Tibial artery (tissue), 4 donors: Measurements from ENCODE around the gene RNF207.

Experiments used
- DNase-seq, 2 donors: peaks; one replicate each; pipeline ENCODE4 v3.0.0-alpha.2; 2019
- H3K27ac ChIP-seq, 2 donors: fragments of 200-600 bp; sonication (generic) in 1 of 2; 1 replicate in 1 of 2; 2 replicates in 1 of 2; pipeline ENCODE4 v1.5.1; 2018 to 2019; ENCODE audit warnings: mild to moderate bottlenecking in 1 of 2
- H3K27me3 ChIP-seq, 2 donors: fragments of 200-600 bp; sonication (generic) in 1 of 2; one replicate each; pipeline versions ENCODE4 v1.5.1 to v1.6.0; 2016 to 2019
- H3K36me3 ChIP-seq, 3 donors: fragments of 200-600 bp; sonication (generic) in 2 of 3; one replicate each; pipeline ENCODE4 v1.5.1; 2016 to 2019; ENCODE audit warnings: mild to moderate bottlenecking in 2 of 3
- H3K4me1 ChIP-seq, 4 donors: fragments of 200-600 bp; sonication (generic) in 2 of 4; 1 replicate in 3 of 4; 2 replicates in 1 of 4; pipeline ENCODE4 v1.5.1; 2016 to 2019
- H3K4me3 ChIP-seq, 2 donors: fragments of 200-600 bp; sonication (generic) in 1 of 2; 1 replicate in 1 of 2; 2 replicates in 1 of 2; pipeline ENCODE4 v1.5.1; 2018 to 2019; ENCODE audit warnings: mild to moderate bottlenecking in 2 of 2
- H3K9me3 ChIP-seq, 3 donors: fragments of 200-600 bp; sonication (generic) in 1 of 3; one replicate each; pipeline ENCODE4 v1.5.1; 2016 to 2019
- intact Hi-C: fragments of 100-400 bp; cut with DNase I; formaldehyde crosslinking; loops from one replicate; pipeline ENCODE4 v1.15.0; 2023; ENCODE audit warnings: low total_unique reads
- TF ChIP-seq, protein P1 (sequence below), 2 experiments: fragments of 200-600 bp in 1 of 2; fragments of 450-650 bp in 1 of 2; IDR thresholded peaks; one replicate each; pipeline ENCODE4 v1.5.1; 2017 to 2019; ENCODE audit warnings: antibody characterized with exemption in 2 of 2, mild to moderate bottlenecking in 1 of 2, moderate library complexity in 1 of 2

Gene RNF207

DNA sequence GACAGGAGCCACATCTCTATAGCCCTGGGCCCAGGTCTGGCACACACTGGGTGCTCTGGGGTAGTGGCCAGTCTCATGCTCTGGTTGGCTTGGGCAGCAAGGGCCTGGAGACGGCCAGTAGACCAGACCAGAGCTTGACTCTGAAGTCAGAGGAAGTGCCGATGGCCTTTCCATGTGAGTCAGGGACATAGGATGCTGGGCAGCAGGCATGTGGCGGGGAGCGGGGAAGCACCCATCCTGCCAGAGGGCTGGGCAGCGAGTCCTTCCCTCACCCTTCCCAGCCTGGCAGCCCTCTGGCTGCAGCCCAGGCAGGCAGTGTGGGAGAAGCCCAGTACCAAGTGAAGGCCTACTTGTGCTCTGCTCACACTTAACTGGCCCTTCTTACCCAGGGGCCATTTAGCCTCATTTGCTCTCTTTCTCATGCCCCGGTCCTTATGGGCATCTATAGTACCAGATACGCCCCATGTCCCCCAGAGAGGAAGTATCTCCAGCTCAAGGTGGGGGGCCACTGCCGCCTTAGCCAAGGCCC, 51.7 kb downstream of the RNF207 start:
- Histone ChIP-seq H3K27me3 (peaks cover 0 to 70% of the 10 kb centered on the region in 2 donors), H3K27ac (no peak overlapping the region), H3K36me3 (peaks cover 0 to 5% (median 0%) of the 10 kb centered on the region in 3 donors), H3K4me3 (no peak overlapping the region), H3K4me1 (peaks cover 0 to 25% (median 14%) of the 10 kb centered on the region in 4 donors), H3K9me3 (no peaks in the 10 kb centered on the region)
- intact Hi-C loops: no loop called here
- TF ChIP-seq, protein P1, sequence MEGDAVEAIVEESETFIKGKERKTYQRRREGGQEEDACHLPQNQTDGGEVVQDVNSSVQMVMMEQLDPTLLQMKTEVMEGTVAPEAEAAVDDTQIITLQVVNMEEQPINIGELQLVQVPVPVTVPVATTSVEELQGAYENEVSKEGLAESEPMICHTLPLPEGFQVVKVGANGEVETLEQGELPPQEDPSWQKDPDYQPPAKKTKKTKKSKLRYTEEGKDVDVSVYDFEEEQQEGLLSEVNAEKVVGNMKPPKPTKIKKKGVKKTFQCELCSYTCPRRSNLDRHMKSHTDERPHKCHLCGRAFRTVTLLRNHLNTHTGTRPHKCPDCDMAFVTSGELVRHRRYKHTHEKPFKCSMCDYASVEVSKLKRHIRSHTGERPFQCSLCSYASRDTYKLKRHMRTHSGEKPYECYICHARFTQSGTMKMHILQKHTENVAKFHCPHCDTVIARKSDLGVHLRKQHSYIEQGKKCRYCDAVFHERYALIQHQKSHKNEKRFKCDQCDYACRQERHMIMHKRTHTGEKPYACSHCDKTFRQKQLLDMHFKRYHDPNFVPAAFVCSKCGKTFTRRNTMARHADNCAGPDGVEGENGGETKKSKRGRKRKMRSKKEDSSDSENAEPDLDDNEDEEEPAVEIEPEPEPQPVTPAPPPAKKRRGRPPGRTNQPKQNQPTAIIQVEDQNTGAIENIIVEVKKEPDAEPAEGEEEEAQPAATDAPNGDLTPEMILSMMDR (IDR thresholded peaks at IDR 0.05): no peak
- DNase-seq: no peak

DNA sequence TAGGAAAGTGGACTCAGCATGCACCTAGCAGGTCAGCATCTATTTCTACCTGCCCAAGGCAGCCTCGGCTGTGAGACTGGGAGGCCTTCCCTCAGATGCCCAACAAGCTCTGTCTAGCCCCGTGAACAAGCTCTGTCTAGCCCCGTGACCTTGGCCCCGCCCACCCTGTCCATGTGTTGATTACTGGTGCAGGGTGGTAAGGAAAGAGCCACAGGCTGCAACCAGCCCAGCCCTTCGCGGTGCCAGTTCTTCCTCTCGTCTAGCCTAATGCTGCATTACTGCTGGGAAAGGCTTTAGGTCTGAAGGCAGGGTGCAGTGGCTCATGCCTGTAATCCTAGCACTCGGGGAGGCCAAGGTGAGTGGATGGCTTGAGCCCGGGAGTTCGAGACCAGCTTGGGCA, 52.8 kb downstream of the RNF207 start:
- TF ChIP-seq, protein P1 (IDR thresholded peaks at IDR 0.05): no peak
- intact Hi-C loops: no loop called here
- Histone ChIP-seq H3K9me3 (no peaks in the 10 kb centered on the region), H3K4me3 (no peak overlapping the region), H3K27me3 (peaks cover 0 to 71% of the 10 kb centered on the region in 2 donors), H3K27ac (no peak overlapping the region), H3K36me3 (peaks cover 0 to 5% (median 0%) of the 10 kb centered on the region in 3 donors), H3K4me1 (peaks cover 0 to 28% (median 14%) of the 10 kb centered on the region in 4 donors)
- DNase-seq: no peak

DNA sequence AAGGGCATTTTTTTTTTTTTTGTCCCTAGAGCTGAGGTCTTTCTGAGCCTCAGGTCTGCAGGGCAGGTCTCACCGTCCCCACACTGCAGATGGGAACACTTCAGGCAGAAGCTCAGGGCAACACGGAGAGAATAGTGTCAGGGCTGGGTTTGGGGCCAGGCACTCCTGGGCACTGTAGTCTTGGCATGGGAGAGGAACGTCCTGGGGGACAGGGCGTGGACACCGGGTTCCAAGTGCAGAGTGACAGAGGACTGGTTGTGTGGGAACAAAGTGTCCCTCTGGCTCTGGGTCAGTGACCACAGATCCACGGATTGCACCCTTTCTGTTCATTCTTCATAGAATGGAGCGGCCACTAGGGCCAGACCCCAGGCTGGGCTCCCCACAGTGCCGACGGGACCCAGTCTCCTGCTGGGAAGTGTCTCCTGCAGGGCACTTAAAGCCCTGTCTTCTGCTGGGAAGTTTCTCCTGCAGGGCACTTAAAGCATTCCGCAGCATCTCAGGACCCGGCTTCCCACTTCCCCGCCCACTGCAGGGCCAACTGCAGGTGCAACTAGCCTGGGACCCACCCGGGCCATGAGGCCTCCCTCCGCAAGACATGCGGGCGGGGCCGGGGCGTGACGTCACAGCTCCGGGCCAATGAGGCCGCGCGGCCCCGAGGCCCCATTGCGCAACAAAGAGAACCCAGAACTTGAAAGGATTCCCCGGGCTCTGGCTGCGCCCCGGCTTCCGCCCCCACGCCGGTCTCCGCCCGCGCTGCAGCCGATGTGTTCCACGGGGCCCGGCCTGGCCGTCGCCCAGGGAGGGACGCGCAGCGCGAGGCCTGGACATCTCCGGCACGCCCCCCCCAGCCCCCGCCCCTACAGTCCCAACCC, 53.8 kb downstream of the RNF207 start:
- TF ChIP-seq, protein P1 (IDR thresholded peaks at IDR 0.05): no peak
- no peaks in the 10 kb centered on the region for H3K36me3 ChIP-seq
- H3K27me3 ChIP-seq: peaks cover 0 to 74% of the 10 kb centered on the region in 2 donors
- H3K4me3 ChIP-seq: peak overlapping the region; percentile 41 to 45
- no peaks in the 10 kb centered on the region for H3K9me3 ChIP-seq
- H3K27ac ChIP-seq: no peak overlapping the region
- peak; percentile 83 for DNase-seq
- H3K4me1 ChIP-seq: peaks cover 0 to 28% (median 14%) of the 10 kb centered on the region in 4 donors
- intact Hi-C loops: no loop called here

DNA sequence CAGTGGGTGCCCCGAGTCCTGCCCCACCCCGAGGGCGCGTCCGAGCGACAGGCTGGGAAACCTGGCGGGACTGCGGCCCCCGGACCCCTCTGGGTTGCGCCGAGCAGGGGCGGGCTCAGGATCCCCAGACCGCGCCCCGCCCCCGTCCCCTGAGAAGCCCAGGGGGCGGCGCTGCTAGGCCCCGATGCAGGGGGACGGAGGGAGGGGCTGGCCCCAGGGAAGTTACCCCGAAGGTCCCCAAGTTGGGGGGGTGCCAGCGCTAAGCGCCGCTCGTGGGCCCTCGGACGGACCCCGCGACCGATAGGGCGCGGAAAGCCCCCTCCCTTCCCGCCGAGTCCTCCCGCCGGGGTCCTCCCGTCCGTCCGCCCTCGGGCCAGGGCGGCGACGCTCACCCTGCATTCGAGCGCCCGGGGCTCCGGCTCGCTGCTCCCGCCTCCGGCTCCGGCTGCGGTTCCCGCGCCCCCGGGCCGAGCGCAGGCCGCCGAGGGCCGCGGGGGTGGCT, 54.6 kb downstream of the RNF207 start:
- peaks cover 0 to 28% (median 14%) of the 10 kb centered on the region in 4 donors for H3K4me1 ChIP-seq
- H3K4me3 ChIP-seq: peak overlapping the region; percentile 41 to 45
- H3K36me3 ChIP-seq: no peaks in the 10 kb centered on the region
- H3K27me3 ChIP-seq: peaks cover 0 to 76% of the 10 kb centered on the region in 2 donors
- H3K27ac ChIP-seq: no peak overlapping the region
- no peaks in the 10 kb centered on the region for H3K9me3 ChIP-seq
- TF ChIP-seq, protein P1 (IDR thresholded peaks at IDR 0.05): no peak
- intact Hi-C loops: no loop called here
- DNase-seq: no peak

DNA sequence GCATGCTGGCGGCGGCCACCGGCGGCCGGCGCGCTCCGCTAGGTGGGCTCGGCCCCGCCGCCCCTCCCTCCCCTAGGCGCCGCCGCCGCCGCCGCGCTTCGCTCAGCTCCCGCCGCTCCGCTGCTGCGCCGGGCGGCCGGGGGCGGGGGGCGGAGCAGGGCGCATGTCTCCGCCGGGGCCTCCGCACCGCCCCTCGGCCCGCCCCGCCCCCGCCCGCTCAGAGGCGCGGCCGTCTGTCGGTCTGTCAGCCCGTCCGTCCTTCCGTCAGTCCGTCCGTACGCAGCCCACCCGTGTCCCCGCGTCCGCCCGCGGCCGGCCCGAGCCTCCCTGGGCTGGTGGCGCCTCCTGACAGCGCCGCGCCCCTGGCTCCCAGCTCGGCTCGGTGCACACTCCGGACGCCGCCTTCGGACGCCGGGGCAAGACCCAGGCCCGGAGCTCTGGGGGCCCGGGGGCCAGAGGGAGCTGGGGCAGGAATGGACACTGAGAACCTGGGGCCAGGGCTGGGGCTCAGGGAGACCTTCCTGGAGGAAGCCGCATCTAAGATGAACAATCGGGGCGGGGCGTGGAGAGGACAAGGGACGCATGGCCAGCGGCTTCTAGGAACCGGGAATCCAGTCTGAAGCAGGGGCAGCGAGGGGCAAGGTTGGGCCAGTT, 55.2 kb downstream of the RNF207 start, which contains the start of gene GPR153:
Gene GPR153, minus strand, starts transcription at position 138 of the 654 bp plus-strand sequence. CDS start 6,193 bp downstream, outside the sequence.
- Histone ChIP-seq H3K9me3 (no peaks in the 10 kb centered on the region), H3K27ac (peak within 1 kb of the TSS in 1 of 2 donors; percentile 38), H3K36me3 (no peaks in the 10 kb centered on the region), H3K4me3 (peak within 1 kb of the TSS; percentile 41 to 45), H3K27me3 (peaks cover 0 to 76% of the 10 kb centered on the region in 2 donors), H3K4me1 (peaks cover 0 to 28% (median 14%) of the 10 kb centered on the region in 4 donors)
- intact Hi-C loops: no loop called here
- TF ChIP-seq, protein P1 (IDR thresholded peaks at IDR 0.05): no peak
- no peak for DNase-seq
